Esophagus (tissue), 2 donors: Measurements from ENCODE around the gene PPIC. TPM values are rescaled to one million over a fixed set of nuclear protein-coding genes. Genes with fewer than 3 reads are reported as not detected.
"Not testable (repeated sequence)": the region's sequence is repeated elsewhere in the genome, so short reads cannot be mapped to it uniquely, and the experiment has no call there.

Experiments used
- H3K27ac ChIP-seq, 2 donors: one replicate each; pipeline ENCODE4 v1.5.1; 2013; ENCODE audit warnings: low read depth in 2 of 2, mild to moderate bottlenecking in 2 of 2, inconsistent platforms in 1 of 2, low read length in 1 of 2, moderate library complexity in 1 of 2
- H3K27me3 ChIP-seq, 2 donors: one replicate each; pipeline ENCODE4 v1.6.1; 2013; ENCODE audit warnings: low read length in 2 of 2, control low read depth in 1 of 2, mild to moderate bottlenecking in 1 of 2; ENCODE audit not compliant: insufficient read depth in 2 of 2, control insufficient read depth in 1 of 2
- H3K36me3 ChIP-seq, 2 donors: one replicate each; pipeline ENCODE4 v1.6.1; 2013; ENCODE audit warnings: low read length in 1 of 2; ENCODE audit not compliant: control insufficient read depth in 2 of 2, insufficient read depth in 2 of 2
- H3K4me1 ChIP-seq, 2 donors: one replicate each; pipeline ENCODE4 v1.6.1; 2013; ENCODE audit warnings: low read length in 1 of 2; ENCODE audit not compliant: control insufficient read depth in 2 of 2, insufficient read depth in 2 of 2
- H3K4me3 ChIP-seq, 2 donors: one replicate each; pipeline ENCODE4 v1.5.1; 2013; ENCODE audit warnings: low read length in 2 of 2, mild to moderate bottlenecking in 2 of 2, low read depth in 1 of 2, moderate library complexity in 1 of 2
- H3K9me3 ChIP-seq, 2 donors: one replicate each; pipeline ENCODE4 v1.6.1; 2013; ENCODE audit warnings: mild to moderate bottlenecking in 2 of 2, low read depth in 1 of 2, low read length in 1 of 2, moderate library complexity in 1 of 2; ENCODE audit not compliant: control insufficient read depth in 2 of 2, insufficient read depth in 1 of 2
- WGBS, 2 donors: extraction: QIAGEN DNeasy Blood & Tissue Kit; methylation state at CpG; one replicate each; pipeline ENCODE4 v1.1.7; 2013; 5-methylcytosine and 5-hydroxymethylcytosine counted together
- polyA plus RNA-seq, 2 donors: library from polyadenylated mRNA; stranded (reverse); fragments of 200-250 nt; gene quantifications; one replicate each; pipeline ENCODE4 v1.2.3, GENCODE V29; 2013
- donor health status: healthy with polysubstance abuse.
- donor health status: Bipolar disorder and iron deficiency.

Gene PPIC
- polyA plus RNA-seq, 2 donors, result 28.0 to 42.1 TPM

GRCh38 chr5:122985006-122985700, 51.4 kb downstream of the PPIC start:
- no peak overlapping the region for H3K27ac ChIP-seq
- H3K36me3 ChIP-seq, result peaks cover 0 to 3% of the 10 kb centered on the region in 2 donors
- H3K4me3 ChIP-seq, result no peak overlapping the region
- 82 to 95% methylated on average over 4 of the region's 4 CpGs for WGBS, 2 donors
- no peaks in the 10 kb centered on the region for H3K27me3 ChIP-seq
- H3K4me1 ChIP-seq, result no peaks in the 10 kb centered on the region
- no peaks in the 10 kb centered on the region for H3K9me3 ChIP-seq

- Histone ChIP-seq H3K9me3 (no peaks in the 10 kb centered on the region), H3K27ac (no peak overlapping the region), H3K4me1 (no peaks in the 10 kb centered on the region), H3K36me3 (peaks cover 0 to 3% of the 10 kb centered on the region in 2 donors), H3K4me3 (no peak overlapping the region), H3K27me3 (no peaks in the 10 kb centered on the region)
- 89 to 90% methylated on average over 3 of the region's 3 CpGs for WGBS, 2 donors
Measured at GRCh38 chr5:122984425-122984824, 52.1 kb downstream of the PPIC start.

GRCh38 chr5:122982376-122982775, 54.1 kb downstream of the PPIC start:
- Histone ChIP-seq H3K27me3 (no peaks in the 10 kb centered on the region), H3K9me3 (no peaks in the 10 kb centered on the region), H3K36me3 (peaks cover 0 to 3% of the 10 kb centered on the region in 2 donors), H3K27ac (no peak overlapping the region), H3K4me3 (no peak overlapping the region), H3K4me1 (no peaks in the 10 kb centered on the region)
- 0 to 11% methylated on average over 1 of the region's 1 CpG for WGBS, 2 donors

- Histone ChIP-seq H3K9me3 (no peaks in the 10 kb centered on the region), H3K27me3 (no peaks in the 10 kb centered on the region), H3K27ac (no peak overlapping the region), H3K4me1 (no peaks in the 10 kb centered on the region), H3K36me3 (peaks cover 0 to 3% of the 10 kb centered on the region in 2 donors), H3K4me3 (no peak overlapping the region)
- WGBS, 2 donors, result 50 to 82% methylated on average over 2 of the region's 2 CpGs
Measured at GRCh38 chr5:122981846-122982245, 54.7 kb downstream of the PPIC start.

GRCh38 chr5:122978644-122979297, 57.8 kb downstream of the PPIC start:
- Histone ChIP-seq H3K4me3 (no peak overlapping the region), H3K4me1 (no peaks in the 10 kb centered on the region), H3K9me3 (no peaks in the 10 kb centered on the region), H3K36me3 (no peaks in the 10 kb centered on the region), H3K27ac (no peak overlapping the region), H3K27me3 (no peaks in the 10 kb centered on the region)
- 78 to 91% methylated on average over 5 of the region's 5 CpGs for WGBS, 2 donors

- Histone ChIP-seq H3K27me3 (no peaks in the 10 kb centered on the region), H3K9me3 (no peaks in the 10 kb centered on the region), H3K36me3 (no peaks in the 10 kb centered on the region), H3K4me3 (no peak overlapping the region), H3K27ac (no peak overlapping the region), H3K4me1 (no peaks in the 10 kb centered on the region)
- WGBS, 2 donors, result 75 to 92% methylated on average over 2 of the region's 2 CpGs
Measured at GRCh38 chr5:122978068-122978467, 58.5 kb downstream of the PPIC start.

GRCh38 chr5:122977319-122977718, 59.2 kb downstream of the PPIC start:
- H3K27ac ChIP-seq, result no peak overlapping the region
- H3K27me3 ChIP-seq, result no peaks in the 10 kb centered on the region
- H3K4me3 ChIP-seq, result no peak overlapping the region
- H3K36me3 ChIP-seq, result no peaks in the 10 kb centered on the region
- no peaks in the 10 kb centered on the region for H3K4me1 ChIP-seq
- 61 to 84% methylated on average over 2 of the region's 2 CpGs for WGBS, 2 donors
- H3K9me3 ChIP-seq, result no peaks in the 10 kb centered on the region

- not testable (repeated sequence) for H3K4me1 ChIP-seq, H3K36me3 ChIP-seq, H3K27ac ChIP-seq, H3K4me3 ChIP-seq, H3K9me3 ChIP-seq, H3K27me3 ChIP-seq
- 98% methylated on average over 3 of the region's 3 CpGs for WGBS, 2 donors
Measured at GRCh38 chr5:122974251-122974650, 62.3 kb downstream of the PPIC start.

- not testable (repeated sequence) for H3K9me3 ChIP-seq, H3K4me3 ChIP-seq, H3K36me3 ChIP-seq, H3K27me3 ChIP-seq, H3K27ac ChIP-seq, H3K4me1 ChIP-seq
- WGBS, 2 donors, result 91 to 94% methylated on average over 1 of the region's 1 CpG
Measured at GRCh38 chr5:122973759-122974158, 62.8 kb downstream of the PPIC start.
